ENCODE results near the gene EFNA4.

The EFNA4 gene

GRCh38 chr1:155079210-155079486, 15.6 kb downstream of the EFNA4 start:
- no peak for FAIRE-seq
- no peak for DNase-seq (ENCODE audit: insufficient read length)
- TF ChIP-seq POLR2AphosphoS5 (IDR thresholded peaks at IDR 0.05; ENCODE audit: low read depth, low read length) (no peak), POLR2A (IDR thresholded peaks at IDR 0.05; ENCODE audit: low read depth, low read length) (no peak), TAF1 (IDR thresholded peaks at IDR 0.05; ENCODE audit: borderline replicate concordance, low read depth, low read length) (no peak)

- DNase-seq (ENCODE audit: insufficient read length), result no peak
- FAIRE-seq, result peak; percentile 42
- TF ChIP-seq POLR2AphosphoS5 (IDR thresholded peaks at IDR 0.05; ENCODE audit: low read depth, low read length), result no peak
- no peak for TF ChIP-seq POLR2A (IDR thresholded peaks at IDR 0.05; ENCODE audit: low read depth, low read length)
- TF ChIP-seq TAF1 (IDR thresholded peaks at IDR 0.05; ENCODE audit: borderline replicate concordance, low read depth, low read length), result no peak
Observed at GRCh38 chr1:155079487-155080311, 16.2 kb downstream of the EFNA4 start.

GRCh38 chr1:155080312-155081228, 17.0 kb downstream of the EFNA4 start:
- FAIRE-seq, result no peak
- no peak for TF ChIP-seq TAF1 (IDR thresholded peaks at IDR 0.05; ENCODE audit: borderline replicate concordance, low read depth, low read length)
- TF ChIP-seq POLR2AphosphoS5 (IDR thresholded peaks at IDR 0.05; ENCODE audit: low read depth, low read length), result no peak
- no peak for TF ChIP-seq POLR2A (IDR thresholded peaks at IDR 0.05; ENCODE audit: low read depth, low read length)
- DNase-seq (ENCODE audit: insufficient read length), result no peak

GRCh38 chr1:155081472-155082300, 18.1 kb downstream of the EFNA4 start:
- TF ChIP-seq POLR2A (IDR thresholded peaks at IDR 0.05; ENCODE audit: low read depth, low read length) (no peak), POLR2AphosphoS5 (IDR thresholded peaks at IDR 0.05; ENCODE audit: low read depth, low read length) (no peak), TAF1 (IDR thresholded peaks at IDR 0.05; ENCODE audit: borderline replicate concordance, low read depth, low read length) (no peak)
- no peak for FAIRE-seq
- no peak for DNase-seq (ENCODE audit: insufficient read length)

- FAIRE-seq (no peak), DNase-seq (ENCODE audit: insufficient read length) (no peak)
- TF ChIP-seq TAF1 (IDR thresholded peaks at IDR 0.05; ENCODE audit: borderline replicate concordance, low read depth, low read length) (no peak), POLR2A (IDR thresholded peaks at IDR 0.05; ENCODE audit: low read depth, low read length) (no peak), POLR2AphosphoS5 (IDR thresholded peaks at IDR 0.05; ENCODE audit: low read depth, low read length) (no peak)
Observed at GRCh38 chr1:155082301-155083051, 18.9 kb downstream of the EFNA4 start.

GRCh38 chr1:155083052-155083541, 19.6 kb downstream of the EFNA4 start:
- DNase-seq (ENCODE audit: insufficient read length) (no peak), FAIRE-seq (no peak)
- TF ChIP-seq POLR2A (IDR thresholded peaks at IDR 0.05; ENCODE audit: low read depth, low read length) (no peak), POLR2AphosphoS5 (IDR thresholded peaks at IDR 0.05; ENCODE audit: low read depth, low read length) (no peak)

- FAIRE-seq, result no peak
Observed at GRCh38 chr1:155083865-155084721, 20.6 kb downstream of the EFNA4 start.

GRCh38 chr1:155084722-155085503, 21.4 kb downstream of the EFNA4 start:
- FAIRE-seq (peak; percentile 99), DNase-seq (ENCODE audit: insufficient read length) (peak; percentile 96)
- TF ChIP-seq POLR2A (IDR thresholded peaks at IDR 0.05; ENCODE audit: low read depth, low read length) (no peak), POLR2AphosphoS5 (IDR thresholded peaks at IDR 0.05; ENCODE audit: low read depth, low read length) (no peak), TAF1 (IDR thresholded peaks at IDR 0.05; ENCODE audit: borderline replicate concordance, low read depth, low read length) (no peak)

More at GRCh38 chr1:155083865-155084721, 20.6 kb downstream of the EFNA4 start:
- TF ChIP-seq POLR2A (IDR thresholded peaks at IDR 0.05; ENCODE audit: low read depth, low read length), result no peak
- no peak for TF ChIP-seq POLR2AphosphoS5 (IDR thresholded peaks at IDR 0.05; ENCODE audit: low read depth, low read length)
- TF ChIP-seq TAF1 (IDR thresholded peaks at IDR 0.05; ENCODE audit: borderline replicate concordance, low read depth, low read length), result no peak
- no peak for DNase-seq (ENCODE audit: insufficient read length)

GRCh38 chr1:155085504-155086127, 22.1 kb downstream of the EFNA4 start:
- DNase-seq (ENCODE audit: insufficient read length) (no peak), FAIRE-seq (no peak)
- no peak for TF ChIP-seq POLR2AphosphoS5 (IDR thresholded peaks at IDR 0.05; ENCODE audit: low read depth, low read length)
- TF ChIP-seq TAF1 (IDR thresholded peaks at IDR 0.05; ENCODE audit: borderline replicate concordance, low read depth, low read length), result no peak
- TF ChIP-seq POLR2A (IDR thresholded peaks at IDR 0.05; ENCODE audit: low read depth, low read length), result no peak
